B cell (primary cell): Measurements from ENCODE around the gene RINL. TPM values are rescaled to one million over a fixed set of nuclear protein-coding genes. Genes with fewer than 3 reads are reported as not detected.

Experiments used
- ATAC-seq: fragments of 200-7000 bp; cut with Tn5 transposase; one replicate; pipeline ENCODE4 v1.10.0; 2021; ENCODE audit warnings: low read depth, mild to moderate bottlenecking, moderate number of reproducible peaks, moderate library complexity
- CTCF ChIA-PET: fragments of 350-600 bp; sonication (Branson Sonifier 250); formaldehyde crosslinking; loops from one replicate; lab custom pipeline; 2021; ENCODE audit warnings: antibody characterized with exemption, inconsistent platforms; lab: Charles Lee
- POLR2A ChIA-PET: fragments of 350-600 bp; sonication (Branson Sonifier 250); formaldehyde crosslinking; loops from one replicate; lab custom pipeline; 2021; ENCODE audit warnings: antibody characterized with exemption; lab: Charles Lee
- DNase-seq: peaks from one replicate; pipeline ENCODE4 v3.0.0; 2013
- H2AFZ ChIP-seq: 2 replicates; pipeline ENCODE4 v1.6.1; 2012; ENCODE audit warnings: mild to moderate bottlenecking, low read depth, low read length; ENCODE audit not compliant: insufficient read depth, poor library complexity, severe bottlenecking
- H3K27ac ChIP-seq, 2 donors: 1 replicate in 1 of 2; 2 replicates in 1 of 2; pipeline ENCODE4 v1.5.1; 2012 to 2013; ENCODE audit warnings: low read length in 2 of 2, mild to moderate bottlenecking in 2 of 2, moderate library complexity in 1 of 2
- H3K27me3 ChIP-seq, 4 experiments: fragments of 200-600 bp in 1 of 4; sonication (generic) in 1 of 4; replicated peaks in 1 of 4; 1 replicate in 2 of 4; 2 replicates in 2 of 4; pipeline versions ENCODE4 v1.6.1 to v1.7.0; 2013 to 2016; ENCODE audit warnings: low read length in 3 of 4, mild to moderate bottlenecking in 2 of 4, mixed read lengths in 1 of 4, moderate library complexity in 1 of 4; ENCODE audit not compliant: insufficient read depth in 4 of 4, control insufficient read depth in 3 of 4; ENCODE audit errors: control extremely low read depth in 1 of 4
- H3K36me3 ChIP-seq, 2 experiments: replicated peaks in 1 of 2; 1 replicate in 1 of 2; 2 replicates in 1 of 2; pipeline versions ENCODE4 v1.6.1 to v1.7.1; 2013; ENCODE audit warnings: low read length in 1 of 2; ENCODE audit not compliant: insufficient read depth in 2 of 2, control insufficient read depth in 1 of 2; ENCODE audit errors: control extremely low read depth in 1 of 2, extremely low read depth in 1 of 2
- H3K4me1 ChIP-seq, 2 donors: fragments of 200-600 bp in 1 of 2; sonication (generic) in 1 of 2; 1 replicate in 1 of 2; 2 replicates in 1 of 2; pipeline versions ENCODE4 v1.5.1 to v1.6.1; 2013 to 2017; ENCODE audit warnings: low read length in 2 of 2; ENCODE audit not compliant: control insufficient read depth in 2 of 2, insufficient read depth in 2 of 2
- H3K4me2 ChIP-seq: replicated peaks from 2 replicates; pipeline ENCODE3; 2012; ENCODE audit warnings: mild to moderate bottlenecking, low read depth, low read length; ENCODE audit not compliant: poor library complexity, severe bottlenecking
- H3K4me3 ChIP-seq, 5 experiments: fragments of 200-600 bp in 1 of 5; sonication (generic) in 1 of 5; 1 replicate in 3 of 5; 2 replicates in 2 of 5; pipeline versions ENCODE4 v1.5.1 to v1.7.0; 2011 to 2016; ENCODE audit warnings: low read length in 4 of 5, mild to moderate bottlenecking in 4 of 5, low read depth in 2 of 5, control low read depth in 1 of 5, moderate library complexity in 1 of 5; ENCODE audit not compliant: insufficient read depth in 1 of 5; ENCODE audit errors: control extremely low read depth in 1 of 5, extremely low read depth in 1 of 5
- H3K79me2 ChIP-seq: fragments of 200-600 bp; sonication (generic); one replicate; pipeline ENCODE4 v1.6.0; 2016; ENCODE audit warnings: low read length; ENCODE audit not compliant: control insufficient read depth, insufficient read depth
- H3K9ac ChIP-seq: fragments of 200-600 bp; sonication (generic); 2 replicates; pipeline ENCODE4 v1.6.1; 2017; ENCODE audit warnings: mild to moderate bottlenecking, low read length, moderate library complexity
- H3K9me3 ChIP-seq, 3 donors: one replicate each; pipeline versions ENCODE4 v1.6.1 to v1.7.1; 2013; ENCODE audit warnings: low read length in 2 of 3; ENCODE audit not compliant: control insufficient read depth in 2 of 3, insufficient read depth in 1 of 3; ENCODE audit errors: control extremely low read depth in 1 of 3
- H4K20me1 ChIP-seq: 2 replicates; pipeline ENCODE4 v1.6.0; 2012; ENCODE audit warnings: mild to moderate bottlenecking, low read length; ENCODE audit not compliant: insufficient read depth, control insufficient read depth, poor library complexity, severe bottlenecking
- H3K27ac Mint-ChIP-seq: one replicate; pipeline ENCODE4 v1.8.0; 2021; ENCODE audit warnings: mixed read lengths
- H3K27me3 Mint-ChIP-seq: one replicate; pipeline ENCODE4 v1.8.0; 2021; ENCODE audit warnings: mixed read lengths
- H3K4me1 Mint-ChIP-seq: one replicate; pipeline ENCODE4 v1.8.0; 2021; ENCODE audit warnings: mixed read lengths
- H3K4me3 Mint-ChIP-seq: one replicate; pipeline ENCODE4 v1.8.0; 2021; ENCODE audit warnings: mixed read lengths
- H3K9me3 Mint-ChIP-seq: one replicate; pipeline ENCODE4 v1.8.0; 2022; ENCODE audit warnings: mixed read lengths; ENCODE audit not compliant: insufficient read depth
- EZH2 ChIP-seq: IDR thresholded peaks from 2 replicates; pipeline ENCODE4 v1.6.1; 2012; ENCODE audit warnings: borderline replicate concordance, low read depth, mild to moderate bottlenecking, moderate library complexity, low read length; ENCODE audit not compliant: insufficient read depth, poor library complexity, severe bottlenecking
- WGBS: methylation state at CpG from one replicate; pipeline ENCODE4 v1.1.5; 2013; ENCODE audit warnings: missing lambda C conversion rate; ENCODE audit not compliant: insufficient coverage; 5-methylcytosine and 5-hydroxymethylcytosine counted together
- intact Hi-C: fragments of 100-400 bp; cut with micrococcal nuclease; formaldehyde crosslinking; loops from one replicate; pipeline ENCODE4 v1.10.0; 2022
- polyA plus RNA-seq: library from polyadenylated mRNA; depleted of rRNA; stranded (reverse); fragments of >200 nt; gene quantifications from 2 replicates; pipeline ENCODE4 v1.2.3, GENCODE V29; 2012
- total RNA-seq, 2 donors: library from RNA; stranded (reverse); fragments of 120-200 nt in 1 of 2; gene quantifications; 1 replicate in 1 of 2; 2 replicates in 1 of 2; pipeline versions ENCODE4 v1.2.3 to v1.2.4, GENCODE V29; 2013 to 2022
- TF ChIP-seq, protein P1 (sequence below): fragments of 200-600 bp; IDR thresholded peaks from one replicate; pipeline ENCODE4 v1.8.0; 2022; ENCODE audit warnings: antibody characterized with exemption, mild to moderate bottlenecking

RINL gene
- total and polyA plus RNA-seq, 2 donors (not counting 1 experiment from before 2014, with no cell fraction given): 67.0 to 113 TPM

DNA sequence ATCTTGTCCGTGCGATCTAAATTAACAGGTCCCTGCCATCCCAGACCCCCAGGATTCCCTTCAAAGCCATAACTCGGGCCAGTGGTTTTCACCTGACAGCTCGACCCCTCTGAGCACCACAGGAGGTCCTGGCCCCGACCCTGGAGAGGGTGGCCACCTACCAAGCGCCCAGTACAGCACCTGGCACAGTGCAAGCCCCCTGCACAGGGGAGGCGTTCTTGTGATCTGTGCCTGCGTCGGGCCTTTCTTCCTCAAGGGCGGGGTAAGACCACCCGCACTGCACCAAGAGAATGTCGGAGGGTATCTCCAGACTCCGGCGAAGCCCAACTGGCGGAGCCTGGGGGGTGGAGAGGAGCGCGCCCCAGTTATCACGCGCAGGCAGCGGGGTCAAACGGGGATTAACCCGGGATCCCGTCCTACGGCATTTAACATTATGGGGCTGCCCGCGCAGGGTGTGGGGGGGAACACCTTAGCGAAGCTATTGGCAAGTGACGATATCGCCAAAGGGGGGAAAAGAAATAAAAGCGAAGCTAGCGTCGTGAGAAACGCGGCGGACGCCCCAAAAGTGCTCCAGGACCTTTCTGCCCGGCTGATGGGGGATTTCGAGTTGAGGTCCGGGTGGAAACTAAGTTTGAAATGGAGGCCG lies 27.0 kb downstream of the RINL start:
- POLR2A ChIA-PET: interaction anchor here (0.5 to 8.7 kb wide), 8 partner anchors 10 to 1109 kb away, joined by 3 to 237 read pairs (median 7); partner anchors contain the start of genes ECH1, NFKBIB, RINL and SIRT2
- peak overlapping the region; percentile 99 for H3K27ac Mint-ChIP-seq
- peaks cover 35 to 50% of the 10 kb centered on the region in 2 donors for H3K4me1 ChIP-seq

More for the DNA sequence above, 27.0 kb downstream of the RINL start:
- Histone ChIP-seq H4K20me1 (peaks cover 31% of the 10 kb centered on the region), H3K9ac (peak overlapping the region; percentile 76), H3K4me3 (peak overlapping the region; percentile 63 to 95 (median 83)), H3K27me3 (no peaks in the 10 kb centered on the region), H3K4me2 (peak overlapping the region; percentile 92), H3K9me3 (peaks cover 0 to 3% (median 0%) of the 10 kb centered on the region in 3 donors), H3K79me2 (peaks cover 29% of the 10 kb centered on the region), H3K36me3 (peaks cover 8 to 28% of the 10 kb centered on the region in 2 experiments), H2AFZ (peak overlapping the region; percentile 64), H3K27ac (peak overlapping the region; percentile 82 to 95)
- Mint-ChIP-seq H3K4me1 (peaks cover 49% of the 10 kb centered on the region), H3K4me3 (peak overlapping the region; percentile 92), H3K9me3 (no peaks in the 10 kb centered on the region), H3K27me3 (no peaks in the 10 kb centered on the region)
- ATAC-seq (no peak), DNase-seq (peak; percentile 77)
- CTCF ChIA-PET: interaction anchor here (1.0 to 4.6 kb wide), 7 partner anchors 10 to 79 kb away, joined by 3 to 62 read pairs (median 5); partner anchors contain the start of genes ECH1, MRPS12, RINL and SARS2
- no peak for TF ChIP-seq EZH2
- TF ChIP-seq, protein P1, sequence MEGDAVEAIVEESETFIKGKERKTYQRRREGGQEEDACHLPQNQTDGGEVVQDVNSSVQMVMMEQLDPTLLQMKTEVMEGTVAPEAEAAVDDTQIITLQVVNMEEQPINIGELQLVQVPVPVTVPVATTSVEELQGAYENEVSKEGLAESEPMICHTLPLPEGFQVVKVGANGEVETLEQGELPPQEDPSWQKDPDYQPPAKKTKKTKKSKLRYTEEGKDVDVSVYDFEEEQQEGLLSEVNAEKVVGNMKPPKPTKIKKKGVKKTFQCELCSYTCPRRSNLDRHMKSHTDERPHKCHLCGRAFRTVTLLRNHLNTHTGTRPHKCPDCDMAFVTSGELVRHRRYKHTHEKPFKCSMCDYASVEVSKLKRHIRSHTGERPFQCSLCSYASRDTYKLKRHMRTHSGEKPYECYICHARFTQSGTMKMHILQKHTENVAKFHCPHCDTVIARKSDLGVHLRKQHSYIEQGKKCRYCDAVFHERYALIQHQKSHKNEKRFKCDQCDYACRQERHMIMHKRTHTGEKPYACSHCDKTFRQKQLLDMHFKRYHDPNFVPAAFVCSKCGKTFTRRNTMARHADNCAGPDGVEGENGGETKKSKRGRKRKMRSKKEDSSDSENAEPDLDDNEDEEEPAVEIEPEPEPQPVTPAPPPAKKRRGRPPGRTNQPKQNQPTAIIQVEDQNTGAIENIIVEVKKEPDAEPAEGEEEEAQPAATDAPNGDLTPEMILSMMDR: no peak
- 1% methylated on average over 37 of the region's 40 CpGs for WGBS
- intact Hi-C loops: loop anchor here (1.0 to 5.0 kb wide), 6 partner anchors 13 to 232 kb away; partner anchors contain the start of genes ACTN4, EIF3K, NFKBIB and SIRT2
